Activated naive CD4-positive, alpha-beta T cell treated with anti-CD3 and anti-CD28 coated beads for 36 hours (primary cell): ENCODE data around the gene GNPTG. TPM values are rescaled to one million over a fixed set of nuclear protein-coding genes. Genes with fewer than 3 reads are reported as not detected.
A peak's percentile ranks its signal among the peaks of the same experiment; 100 is the strongest.

ENCODE experiments used
- CTCF ChIA-PET: fragments of 350-600 bp; sonication (Branson Sonifier 250); formaldehyde crosslinking; loops from one replicate; lab custom pipeline; 2021; ENCODE audit warnings: antibody characterized with exemption; lab: Charles Lee
- DNase-seq: peaks from one replicate; pipeline ENCODE4 v3.0.0-alpha.2; 2020
- H3K27ac Mint-ChIP-seq: one replicate; pipeline ENCODE4 v1.8.0; 2021; ENCODE audit warnings: mild to moderate bottlenecking, mixed read lengths
- H3K27me3 Mint-ChIP-seq: one replicate; pipeline ENCODE4 v1.8.0; 2021; ENCODE audit warnings: low read depth, mixed read lengths
- H3K36me3 Mint-ChIP-seq: one replicate; pipeline ENCODE4 v1.8.0; 2021; ENCODE audit warnings: low read depth, mixed read lengths
- H3K4me1 Mint-ChIP-seq: one replicate; pipeline ENCODE4 v1.8.0; 2021; ENCODE audit warnings: low read depth, mixed read lengths
- H3K4me3 Mint-ChIP-seq: one replicate; pipeline ENCODE4 v1.8.0; 2021; ENCODE audit warnings: mild to moderate bottlenecking, moderate library complexity, mixed read lengths
- H3K9me3 Mint-ChIP-seq: one replicate; pipeline ENCODE4 v1.8.0; 2021; ENCODE audit warnings: mixed read lengths
- intact Hi-C: fragments of 100-400 bp; cut with micrococcal nuclease; formaldehyde crosslinking; loops from one replicate; pipeline ENCODE4 v1.15.1; 2023
- total RNA-seq, 2 experiments: library from RNA; stranded (reverse); gene quantifications; one replicate each; pipeline ENCODE4 v1.2.3, GENCODE V29; 2021

GNPTG gene
- total RNA-seq, 2 experiments from 2014 or later, result 15.9 to 17.3 TPM

GRCh38 chr16:1401061-1401757 lies 49.5 kb downstream of the GNPTG start:
- H3K27me3 Mint-ChIP-seq, result no peaks in the 10 kb centered on the region
- peaks cover 3% of the 10 kb centered on the region for H3K4me1 Mint-ChIP-seq
- CTCF ChIA-PET, result no interaction called here
- H3K27ac Mint-ChIP-seq, result no peak overlapping the region
- H3K4me3 Mint-ChIP-seq, result no peak overlapping the region
- peaks cover 7% of the 10 kb centered on the region for H3K36me3 Mint-ChIP-seq
- no peaks in the 10 kb centered on the region for H3K9me3 Mint-ChIP-seq
- intact Hi-C loops, result no loop called here
- DNase-seq, result no peak

GRCh38 chr16:1401758-1402154 lies 50.0 kb downstream of the GNPTG start:
- Mint-ChIP-seq H3K27me3 (no peaks in the 10 kb centered on the region), H3K9me3 (no peaks in the 10 kb centered on the region), H3K4me1 (peaks cover 3% of the 10 kb centered on the region), H3K36me3 (peaks cover 7% of the 10 kb centered on the region), H3K4me3 (no peak overlapping the region), H3K27ac (no peak overlapping the region)
- CTCF ChIA-PET, result no interaction called here
- DNase-seq, result no peak
- intact Hi-C loops, result no loop called here

- intact Hi-C loops, result no loop called here
- no peaks in the 10 kb centered on the region for H3K9me3 Mint-ChIP-seq
- H3K36me3 Mint-ChIP-seq, result peaks cover 7% of the 10 kb centered on the region
- no peak overlapping the region for H3K4me3 Mint-ChIP-seq
- peaks cover 10% of the 10 kb centered on the region for H3K4me1 Mint-ChIP-seq
- no peak overlapping the region for H3K27ac Mint-ChIP-seq
- no peak for DNase-seq
- no peaks in the 10 kb centered on the region for H3K27me3 Mint-ChIP-seq
- CTCF ChIA-PET, result no interaction called here
Measured at GRCh38 chr16:1403036-1403435, 51.3 kb downstream of the GNPTG start.

- intact Hi-C loops, result no loop called here
- Mint-ChIP-seq H3K4me1 (peaks cover 12% of the 10 kb centered on the region), H3K27ac (no peak overlapping the region), H3K9me3 (no peaks in the 10 kb centered on the region), H3K4me3 (no peak overlapping the region), H3K36me3 (peaks cover 7% of the 10 kb centered on the region), H3K27me3 (no peaks in the 10 kb centered on the region)
- DNase-seq, result no peak
- CTCF ChIA-PET, result no interaction called here
Measured at GRCh38 chr16:1403733-1404132, 52.0 kb downstream of the GNPTG start.

- CTCF ChIA-PET, result interaction anchor here (0.7 to 1.5 kb wide), 2 partner anchors 15 to 44 kb away, joined by 3 to 4 read pairs; no protein-coding TSS in a partner anchor
- intact Hi-C loops, result loop anchor here (1.0 to 2.0 kb wide), 2 partner anchors 44 to 375 kb away; partner anchors contain the start of genes NUBP2 and SPSB3
Measured at GRCh38 chr16:1407753-1408152, 56.0 kb downstream of the GNPTG start.

GRCh38 chr16:1408171-1408837 lies 56.6 kb downstream of the GNPTG start:
- H3K27me3 Mint-ChIP-seq, result no peaks in the 10 kb centered on the region
- peaks cover 25% of the 10 kb centered on the region for H3K4me1 Mint-ChIP-seq
- intact Hi-C loops, result loop anchor here (1.0 to 2.0 kb wide), 2 partner anchors 45 to 374 kb away; partner anchors contain the start of genes NUBP2 and SPSB3
- no peak overlapping the region for H3K27ac Mint-ChIP-seq
- CTCF ChIA-PET, result interaction anchor here (0.7 to 1.5 kb wide), 2 partner anchors 15 to 45 kb away, joined by 3 to 4 read pairs; no protein-coding TSS in a partner anchor
- peak overlapping the region; percentile 74 for H3K4me3 Mint-ChIP-seq
- no peaks in the 10 kb centered on the region for H3K9me3 Mint-ChIP-seq
- peaks cover 1% of the 10 kb centered on the region for H3K36me3 Mint-ChIP-seq
- peak; percentile 93 for DNase-seq

More at GRCh38 chr16:1407753-1408152, 56.0 kb downstream of the GNPTG start:
- Mint-ChIP-seq H3K4me3 (peak overlapping the region; percentile 65), H3K36me3 (peaks cover 1% of the 10 kb centered on the region), H3K27me3 (no peaks in the 10 kb centered on the region), H3K9me3 (no peaks in the 10 kb centered on the region), H3K27ac (peak overlapping the region; percentile 30), H3K4me1 (peaks cover 23% of the 10 kb centered on the region)
- no peak for DNase-seq

GRCh38 chr16:1412847-1413246 lies 61.1 kb downstream of the GNPTG start:
- no peak overlapping the region for H3K4me3 Mint-ChIP-seq
- DNase-seq, result no peak
- peaks cover 28% of the 10 kb centered on the region for H3K4me1 Mint-ChIP-seq
- no peaks in the 10 kb centered on the region for H3K27me3 Mint-ChIP-seq
- H3K36me3 Mint-ChIP-seq, result no peaks in the 10 kb centered on the region
- CTCF ChIA-PET, result interaction anchor here (1.2 kb wide), 1 partner anchor 53 kb away, joined by 7 read pairs; no protein-coding TSS in a partner anchor
- no peak overlapping the region for H3K27ac Mint-ChIP-seq
- no peaks in the 10 kb centered on the region for H3K9me3 Mint-ChIP-seq
- intact Hi-C loops, result loop anchor here (1.0 to 5.0 kb wide), 3 partner anchors 8 to 50 kb away; no protein-coding TSS in a partner anchor

Other genes starting within 250 kb of the GNPTG start
- under 1 TPM; 0.50 to 0.84 TPM for gene CACNA1H, start 198.8 kb upstream of the GNPTG start, total RNA-seq
- gene TPSG1, start 126.7 kb upstream of the GNPTG start, total RNA-seq, result not detected
- gene TPSB2, start 121.7 kb upstream of the GNPTG start, total RNA-seq, result not detected
- gene TPSAB1, start 111.2 kb upstream of the GNPTG start, total RNA-seq, result not detected
- not detected for gene TPSD1, start 95.9 kb upstream of the GNPTG start, total RNA-seq
- 100 to 1,000 TPM; 273 to 297 TPM for gene UBE2I, start 42.3 kb upstream of the GNPTG start, total RNA-seq
- under 1 TPM; 0.10 to 0.37 TPM for gene BAIAP3, start 18.3 kb upstream of the GNPTG start, total RNA-seq
- 10 to 100 TPM; 48.5 to 50.7 TPM for gene TSR3, start 53 bp upstream of the GNPTG start, total RNA-seq
- 10 to 100 TPM; 35.9 to 38.4 TPM for gene UNKL, start 62.8 kb downstream of the GNPTG start, total RNA-seq
- gene UQCC4, start 68.8 kb downstream of the GNPTG start, total RNA-seq, result 10 to 100 TPM; 11.2 to 12.2 TPM
- under 1 TPM in 1 of 2 experiments, not detected in 1; 0.31 TPM for gene PERCC1, start 79.1 kb downstream of the GNPTG start, total RNA-seq
- gene CCDC154, start 92.6 kb downstream of the GNPTG start, total RNA-seq, result 1 to 10 TPM in 1 of 2 experiments, under 1 TPM in 1; 0.74 to 1.8 TPM
- gene CLCN7, start 123.1 kb downstream of the GNPTG start, total RNA-seq, result 10 to 100 TPM; 31.7 to 34.5 TPM
- gene PTX4, start 137.0 kb downstream of the GNPTG start, total RNA-seq, result not detected
- 10 to 100 TPM; 68.1 to 76.1 TPM for gene TELO2, start 141.4 kb downstream of the GNPTG start, total RNA-seq
- 1 to 10 TPM; 7.7 to 8.2 TPM for gene TMEM204, start 181.7 kb downstream of the GNPTG start, total RNA-seq